ENCODE measurements around the gene ANKRD55.
"Not testable (repeated sequence)": the region's sequence is repeated elsewhere in the genome, so short reads cannot be mapped to it uniquely, and the experiment has no call there.

Gene ANKRD55

GRCh38 chr5:56267856-56268255 is 34.7 kb upstream of the ANKRD55 start:
- no peak overlapping the region for H2AFZ ChIP-seq (ENCODE audit: low read length)
- H3K9me3 ChIP-seq (replicated peaks; ENCODE audit: insufficient read depth, low read length): no peaks in the 10 kb centered on the region
- no peaks in the 10 kb centered on the region for H3K27me3 ChIP-seq (replicated peaks; ENCODE audit: insufficient read depth, low read length)
- DNase-seq: no peak
- H3K4me3 ChIP-seq (ENCODE audit: low read length): no peak overlapping the region
- no peaks in the 10 kb centered on the region for H3K9me2 ChIP-seq (replicated peaks; ENCODE audit: insufficient read depth, low read length)
- peaks cover 5% of the 10 kb centered on the region; the same call in 1 of the 2 replicates for H3K4me1 ChIP-seq (ENCODE audit: low read length)
- peaks cover 7% of the 10 kb centered on the region; the same call in 1 of the 2 replicates for H3F3A ChIP-seq (ENCODE audit: insufficient read depth, low read length)
- no peak overlapping the region for H3K27ac ChIP-seq (ENCODE audit: low read length)
- TF ChIP-seq EZH2phosphoT487 (IDR thresholded peaks at IDR 0.05; ENCODE audit: low read length): no peak
- no peaks in the 10 kb centered on the region for H3K36me3 ChIP-seq (replicated peaks; ENCODE audit: insufficient read depth, low read length)
- H4K20me1 ChIP-seq (ENCODE audit: insufficient read depth, low read length): no peaks in the 10 kb centered on the region
- H3K9ac ChIP-seq (ENCODE audit: low read length): no peak overlapping the region
- no peaks in the 10 kb centered on the region for H3K79me2 ChIP-seq (ENCODE audit: low read length)
- no peak overlapping the region for H3K4me2 ChIP-seq (ENCODE audit: low read depth, low read length)

- Histone ChIP-seq H3K4me1 (ENCODE audit: low read length) (no peaks in the 10 kb centered on the region), H3F3A (ENCODE audit: insufficient read depth, low read length) (no peaks in the 10 kb centered on the region; the same call in 1 of the 2 replicates), H3K9me3 (replicated peaks; ENCODE audit: insufficient read depth, low read length) (no peaks in the 10 kb centered on the region), H3K79me2 (ENCODE audit: low read length) (no peaks in the 10 kb centered on the region), H3K4me3 (ENCODE audit: low read length) (no peak overlapping the region), H2AFZ (ENCODE audit: low read length) (no peak overlapping the region), H3K27ac (ENCODE audit: low read length) (no peak overlapping the region), H4K20me1 (ENCODE audit: insufficient read depth, low read length) (no peaks in the 10 kb centered on the region), H3K36me3 (replicated peaks; ENCODE audit: insufficient read depth, low read length) (no peaks in the 10 kb centered on the region), H3K4me2 (ENCODE audit: low read depth, low read length) (no peak overlapping the region), H3K9me2 (replicated peaks; ENCODE audit: insufficient read depth, low read length) (no peaks in the 10 kb centered on the region), H3K9ac (ENCODE audit: low read length) (no peak overlapping the region), H3K27me3 (replicated peaks; ENCODE audit: insufficient read depth, low read length) (no peaks in the 10 kb centered on the region)
- no peak for TF ChIP-seq EZH2phosphoT487 (IDR thresholded peaks at IDR 0.05; ENCODE audit: low read length)
- no peak for TF ChIP-seq EZH2 (optimal IDR thresholded peaks at IDR 0.05; ENCODE audit: low read depth, low read length)
- peak; percentile 80 for TF ChIP-seq CTCF (IDR thresholded peaks at IDR 0.05; ENCODE audit: low read length)
- DNase-seq: peak; percentile 47
Observed at GRCh38 chr5:56264417-56265025, 31.4 kb upstream of the ANKRD55 start.

DNA sequence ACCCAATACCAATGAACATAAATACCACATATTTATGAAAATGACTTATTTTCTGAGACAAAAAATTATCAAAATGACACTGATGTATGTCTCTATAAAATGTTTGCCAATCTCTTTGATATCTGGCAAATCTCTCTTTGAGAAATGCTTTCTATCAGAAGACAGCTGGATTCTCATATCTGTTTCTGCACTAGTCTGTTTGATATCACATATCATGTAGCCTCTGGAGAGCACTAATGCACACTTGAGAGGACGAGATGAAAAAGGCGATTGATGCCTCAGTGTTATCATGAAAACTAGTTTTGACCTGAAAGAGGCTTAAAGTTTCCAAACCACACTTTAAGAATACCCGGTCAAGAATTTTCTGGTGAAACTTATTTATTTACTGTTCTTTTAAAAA is 29.1 kb upstream of the ANKRD55 start:
- Histone ChIP-seq H3K4me1 (ENCODE audit: low read length) (no peaks in the 10 kb centered on the region), H3F3A (ENCODE audit: insufficient read depth, low read length) (no peaks in the 10 kb centered on the region), H3K4me2 (ENCODE audit: low read depth, low read length) (no peak overlapping the region), H3K27me3 (replicated peaks; ENCODE audit: insufficient read depth, low read length) (no peaks in the 10 kb centered on the region), H3K9ac (ENCODE audit: low read length) (no peak overlapping the region), H3K9me2 (replicated peaks; ENCODE audit: insufficient read depth, low read length) (no peaks in the 10 kb centered on the region), H2AFZ (ENCODE audit: low read length) (no peak overlapping the region), H4K20me1 (ENCODE audit: insufficient read depth, low read length) (no peaks in the 10 kb centered on the region), H3K9me3 (replicated peaks; ENCODE audit: insufficient read depth, low read length) (no peaks in the 10 kb centered on the region), H3K4me3 (ENCODE audit: low read length) (no peak overlapping the region), H3K79me2 (ENCODE audit: low read length) (no peaks in the 10 kb centered on the region), H3K27ac (ENCODE audit: low read length) (no peak overlapping the region), H3K36me3 (replicated peaks; ENCODE audit: insufficient read depth, low read length) (no peaks in the 10 kb centered on the region)
- DNase-seq: no peak
- TF ChIP-seq EZH2 (optimal IDR thresholded peaks at IDR 0.05; ENCODE audit: low read depth, low read length): no peak
- no peak for TF ChIP-seq EZH2phosphoT487 (IDR thresholded peaks at IDR 0.05; ENCODE audit: low read length)
- TF ChIP-seq CTCF (IDR thresholded peaks at IDR 0.05; ENCODE audit: low read length): no peak

DNA sequence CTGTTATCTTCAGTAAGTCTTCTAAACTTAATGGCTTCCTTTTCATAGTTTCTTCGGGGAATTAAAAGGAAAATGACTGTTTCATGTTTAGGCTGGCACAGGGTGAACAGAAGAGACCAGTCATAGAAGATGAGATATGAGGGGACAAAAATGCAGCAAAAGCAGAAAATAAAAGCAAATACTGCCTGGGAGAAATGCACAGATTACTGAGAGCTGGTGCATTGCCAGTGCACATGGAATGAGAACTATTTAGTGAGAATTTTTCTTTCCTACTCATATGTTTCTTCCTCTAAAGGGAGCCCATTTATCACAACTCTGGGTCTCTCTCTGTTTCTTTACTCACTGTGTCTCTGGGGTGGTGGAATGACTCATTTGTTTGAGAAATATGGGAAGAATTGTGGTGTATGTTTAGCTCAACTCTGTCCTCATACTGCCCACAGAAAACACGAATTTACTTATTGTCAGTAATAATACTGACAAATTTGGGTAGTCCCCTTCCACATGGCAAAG is 25.9 kb upstream of the ANKRD55 start:
- Histone ChIP-seq H4K20me1 (ENCODE audit: insufficient read depth, low read length) (no peaks in the 10 kb centered on the region), H3K27me3 (replicated peaks; ENCODE audit: insufficient read depth, low read length) (no peaks in the 10 kb centered on the region), H3K9me3 (replicated peaks; ENCODE audit: insufficient read depth, low read length) (no peaks in the 10 kb centered on the region), H3K4me2 (ENCODE audit: low read depth, low read length) (no peak overlapping the region), H3K9me2 (replicated peaks; ENCODE audit: insufficient read depth, low read length) (no peaks in the 10 kb centered on the region), H3F3A (ENCODE audit: insufficient read depth, low read length) (no peaks in the 10 kb centered on the region), H3K4me1 (ENCODE audit: low read length) (no peaks in the 10 kb centered on the region), H3K79me2 (ENCODE audit: low read length) (no peaks in the 10 kb centered on the region), H2AFZ (ENCODE audit: low read length) (no peak overlapping the region), H3K4me3 (ENCODE audit: low read length) (no peak overlapping the region), H3K9ac (ENCODE audit: low read length) (no peak overlapping the region), H3K36me3 (replicated peaks; ENCODE audit: insufficient read depth, low read length) (no peaks in the 10 kb centered on the region), H3K27ac (ENCODE audit: low read length) (no peak overlapping the region)
- TF ChIP-seq CTCF (IDR thresholded peaks at IDR 0.05; ENCODE audit: low read length) (no peak), EZH2phosphoT487 (IDR thresholded peaks at IDR 0.05; ENCODE audit: low read length) (no peak)
- DNase-seq: no peak

DNA sequence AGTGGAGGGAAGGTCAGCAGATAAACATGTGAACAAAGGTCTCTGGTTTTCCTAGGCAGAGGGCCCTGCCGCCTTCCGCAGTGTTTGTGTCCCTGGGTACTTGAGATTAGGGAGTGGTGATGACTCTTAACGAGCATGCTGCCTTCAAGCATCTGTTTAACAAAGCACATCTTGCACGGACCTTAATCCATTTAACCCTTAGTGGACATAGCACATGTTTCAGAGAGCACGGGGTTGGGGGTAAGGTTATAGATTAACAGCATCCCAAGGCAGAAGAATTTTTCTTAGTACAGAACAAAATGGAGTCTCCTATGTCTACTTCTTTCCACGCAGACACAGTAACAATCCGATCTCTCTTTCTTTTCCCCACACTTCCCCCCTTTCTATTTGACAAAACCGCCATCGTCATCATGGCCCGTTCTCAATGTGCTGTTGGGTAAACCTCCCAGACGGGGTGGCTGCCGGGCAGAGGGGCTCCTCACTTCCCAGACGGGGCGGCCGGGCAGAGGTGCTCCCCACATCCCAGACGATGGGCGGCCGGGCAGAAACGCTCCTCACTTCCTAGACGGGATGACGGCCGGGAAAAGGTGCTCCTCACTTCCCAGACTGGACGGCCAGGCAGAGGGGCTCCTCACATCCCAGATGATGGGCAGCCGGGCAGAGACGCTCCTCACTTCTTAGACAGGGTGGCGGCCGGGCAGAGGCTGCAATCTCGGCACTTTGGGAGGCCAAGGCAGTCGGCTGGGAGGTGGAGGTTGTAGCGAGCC is 24.8 kb upstream of the ANKRD55 start:
- not testable (repeated sequence) for H4K20me1 ChIP-seq (ENCODE audit: insufficient read depth, low read length); H3K27me3 ChIP-seq (replicated peaks; ENCODE audit: insufficient read depth, low read length); H2AFZ ChIP-seq (ENCODE audit: low read length); H3K27ac ChIP-seq (ENCODE audit: low read length); H3K4me3 ChIP-seq (ENCODE audit: low read length); H3K4me2 ChIP-seq (ENCODE audit: low read depth, low read length); H3K4me1 ChIP-seq (ENCODE audit: low read length); H3K9me3 ChIP-seq (replicated peaks; ENCODE audit: insufficient read depth, low read length); H3K9ac ChIP-seq (ENCODE audit: low read length); H3F3A ChIP-seq (ENCODE audit: insufficient read depth, low read length); H3K9me2 ChIP-seq (replicated peaks; ENCODE audit: insufficient read depth, low read length); H3K79me2 ChIP-seq (ENCODE audit: low read length); H3K36me3 ChIP-seq (replicated peaks; ENCODE audit: insufficient read depth, low read length); DNase-seq
